Astrocyte of the spinal cord (primary cell): ENCODE measurements around the gene AIF1.
A peak's percentile ranks its signal among the peaks of the same experiment; 100 is the strongest.

ENCODE experiments used
- DNase-seq: peaks from one replicate; pipeline ENCODE4 v3.0.0; 2011; ENCODE audit warnings: low read depth, low spot score
- H3K4me3 ChIP-seq: 2 replicates; pipeline ENCODE4 v1.5.1; 2011; ENCODE audit warnings: low read depth, mild to moderate bottlenecking, low read length, moderate library complexity
- in situ Hi-C: cut with HindIII; loops from 2 replicates; pipeline ENCODE4 v1.10.0; 2017; ENCODE audit warnings: low sequenced_read_pairs
- TF ChIP-seq, protein P1 (sequence below): IDR thresholded peaks from 2 replicates; pipeline ENCODE4 v1.5.1; 2012; ENCODE audit warnings: low read depth, mild to moderate bottlenecking, low read length, inconsistent platforms

AIF1 gene

DNA sequence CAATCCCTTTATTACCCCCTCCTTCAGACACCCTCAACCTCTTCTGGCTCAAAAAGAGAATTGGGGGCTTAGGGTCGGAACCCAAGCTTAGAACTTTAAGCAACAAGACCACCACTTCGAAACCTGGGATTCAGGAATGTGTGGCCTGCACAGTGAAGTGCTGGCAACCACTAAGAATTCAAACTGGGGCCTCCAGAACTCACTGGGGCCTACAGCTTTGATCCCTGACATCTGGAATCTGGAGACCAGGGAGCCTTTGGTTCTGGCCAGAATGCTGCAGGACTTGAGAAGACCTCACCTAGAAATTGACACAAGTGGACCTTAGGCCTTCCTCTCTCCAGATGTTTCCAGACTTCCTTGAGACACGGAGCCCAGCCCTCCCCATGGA lies 37.5 kb upstream of the AIF1 start:
- no peak overlapping the region for H3K4me3 ChIP-seq
- DNase-seq, result no peak
- in situ Hi-C loops, result no loop called here
- TF ChIP-seq, protein P1, sequence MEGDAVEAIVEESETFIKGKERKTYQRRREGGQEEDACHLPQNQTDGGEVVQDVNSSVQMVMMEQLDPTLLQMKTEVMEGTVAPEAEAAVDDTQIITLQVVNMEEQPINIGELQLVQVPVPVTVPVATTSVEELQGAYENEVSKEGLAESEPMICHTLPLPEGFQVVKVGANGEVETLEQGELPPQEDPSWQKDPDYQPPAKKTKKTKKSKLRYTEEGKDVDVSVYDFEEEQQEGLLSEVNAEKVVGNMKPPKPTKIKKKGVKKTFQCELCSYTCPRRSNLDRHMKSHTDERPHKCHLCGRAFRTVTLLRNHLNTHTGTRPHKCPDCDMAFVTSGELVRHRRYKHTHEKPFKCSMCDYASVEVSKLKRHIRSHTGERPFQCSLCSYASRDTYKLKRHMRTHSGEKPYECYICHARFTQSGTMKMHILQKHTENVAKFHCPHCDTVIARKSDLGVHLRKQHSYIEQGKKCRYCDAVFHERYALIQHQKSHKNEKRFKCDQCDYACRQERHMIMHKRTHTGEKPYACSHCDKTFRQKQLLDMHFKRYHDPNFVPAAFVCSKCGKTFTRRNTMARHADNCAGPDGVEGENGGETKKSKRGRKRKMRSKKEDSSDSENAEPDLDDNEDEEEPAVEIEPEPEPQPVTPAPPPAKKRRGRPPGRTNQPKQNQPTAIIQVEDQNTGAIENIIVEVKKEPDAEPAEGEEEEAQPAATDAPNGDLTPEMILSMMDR, result no peak

DNA sequence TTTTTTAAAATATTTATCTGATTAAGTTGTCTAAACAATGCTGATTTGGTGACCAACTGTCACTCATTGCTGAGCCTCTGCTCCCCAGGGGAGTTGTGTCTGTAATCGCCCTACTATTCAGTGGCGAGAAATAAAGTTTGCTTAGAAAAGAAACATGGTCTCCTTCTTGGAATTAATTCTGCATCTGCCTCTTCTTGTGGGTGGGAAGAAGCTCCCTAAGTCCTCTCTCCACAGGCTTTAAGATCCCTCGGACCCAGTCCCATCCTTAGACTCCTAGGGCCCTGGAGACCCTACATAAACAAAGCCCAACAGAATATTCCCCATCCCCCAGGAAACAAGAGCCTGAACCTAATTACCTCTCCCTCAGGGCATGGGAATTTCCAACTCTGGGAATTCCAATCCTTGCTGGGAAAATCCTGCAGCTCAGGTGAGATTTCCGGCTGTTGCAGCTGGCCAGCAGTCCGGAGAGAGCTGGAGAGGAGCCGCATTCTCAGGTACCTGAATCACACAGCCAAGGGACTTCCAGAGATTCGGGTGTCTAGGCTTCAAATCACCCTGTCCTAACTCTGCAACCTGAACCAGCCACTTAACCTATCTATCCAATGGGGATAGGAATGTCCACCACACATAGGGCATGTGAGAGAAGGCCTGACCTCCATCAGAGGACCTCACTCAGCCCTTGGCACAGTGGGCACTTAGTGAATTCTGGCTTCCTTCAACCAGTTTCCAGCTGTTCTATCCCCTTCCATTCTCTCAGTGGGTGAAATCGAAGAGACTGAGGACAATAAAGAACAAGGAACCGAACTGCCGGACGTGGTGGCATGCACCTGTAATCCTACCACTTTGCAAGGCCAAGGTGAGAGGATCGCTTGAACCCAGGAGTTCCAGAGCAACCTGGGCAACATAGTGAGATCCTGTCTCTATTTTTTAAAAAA lies 36.6 kb upstream of the AIF1 start:
- no peak overlapping the region for H3K4me3 ChIP-seq
- no peak for DNase-seq
- TF ChIP-seq, protein P1, result no peak
- in situ Hi-C loops, result no loop called here

DNA sequence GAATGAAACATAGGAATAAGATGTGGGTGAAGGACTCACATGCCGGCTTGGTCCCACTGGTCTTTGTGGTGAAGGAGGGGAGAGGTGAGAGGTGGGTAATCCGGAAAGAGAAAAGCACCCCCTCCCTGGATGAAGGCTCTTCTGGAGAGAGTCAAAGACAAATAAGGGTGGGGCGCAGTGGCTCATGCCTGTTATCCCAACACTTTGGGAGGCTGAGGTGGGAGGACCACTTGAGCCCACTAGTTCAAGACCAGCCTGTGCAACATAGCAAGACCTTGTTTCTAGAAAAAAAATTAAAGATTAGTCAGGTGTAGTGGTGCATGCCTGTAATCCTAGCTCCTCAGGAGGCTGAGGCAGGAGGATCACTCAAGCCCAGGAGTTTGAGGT lies 35.9 kb upstream of the AIF1 start:
- TF ChIP-seq, protein P1, result no peak
- in situ Hi-C loops, result no loop called here
- DNase-seq, result no peak
- no peak overlapping the region for H3K4me3 ChIP-seq

DNA sequence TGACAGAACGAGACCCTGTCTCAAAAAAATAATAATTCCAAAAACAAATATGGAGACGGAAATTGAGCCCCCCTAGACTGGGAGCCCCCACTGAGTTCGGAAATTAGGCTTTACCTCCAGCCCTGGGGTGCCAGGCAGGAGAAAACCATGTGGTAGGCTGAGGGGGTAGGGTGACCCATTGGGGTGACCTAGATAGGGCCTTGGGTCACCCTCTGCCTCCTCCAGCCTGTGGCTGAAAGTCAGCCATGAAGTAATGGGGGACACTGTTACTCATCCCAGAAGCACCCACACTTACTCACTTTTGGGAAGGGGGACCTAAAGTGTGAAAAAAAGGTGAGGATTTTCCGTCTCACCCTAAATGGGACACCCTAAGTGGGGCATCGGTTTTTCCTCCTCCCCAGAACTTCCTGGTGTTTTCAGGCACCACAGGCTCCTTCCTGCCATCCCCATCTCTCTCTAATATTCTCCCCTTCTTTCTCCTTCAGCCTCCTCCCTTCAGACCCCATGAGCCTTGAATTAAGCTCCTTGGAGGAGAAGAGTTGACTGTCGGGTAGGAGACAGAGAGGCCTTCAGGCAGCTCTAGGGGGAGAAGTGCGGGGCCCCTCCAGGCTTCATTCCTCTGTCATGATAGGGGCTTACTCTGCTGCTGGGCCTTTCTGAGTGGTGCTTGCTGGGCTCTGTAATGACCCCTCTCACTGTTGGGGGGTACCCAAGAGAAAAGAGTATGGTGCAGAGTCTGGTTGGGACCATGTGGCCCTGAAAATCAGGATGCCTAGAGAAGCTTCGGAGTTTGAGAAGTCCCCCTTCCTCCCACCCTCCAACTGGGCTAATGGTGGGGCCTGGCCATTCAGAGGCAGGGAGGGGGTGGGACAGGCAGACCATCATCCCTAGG lies 35.2 kb upstream of the AIF1 start:
- H3K4me3 ChIP-seq, result no peak overlapping the region
- in situ Hi-C loops, result no loop called here
- TF ChIP-seq, protein P1, result no peak
- DNase-seq, result no peak

DNA sequence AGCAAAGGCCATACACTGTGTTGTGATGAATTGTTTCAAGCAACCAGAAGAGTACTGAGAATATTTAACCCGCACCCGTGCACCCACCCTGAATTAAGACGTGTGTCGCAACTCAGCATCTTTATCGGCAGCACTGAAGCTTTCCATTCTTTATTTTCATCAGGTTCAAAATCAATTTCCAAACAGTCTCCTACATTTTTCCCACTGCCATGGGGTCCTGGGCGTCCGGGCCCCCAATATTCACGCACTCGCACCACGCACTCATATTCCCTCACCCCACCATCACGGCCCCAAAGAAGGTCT lies 34.6 kb upstream of the AIF1 start:
- in situ Hi-C loops, result no loop called here
- TF ChIP-seq, protein P1, result no peak
- peak overlapping the region; percentile 84 for H3K4me3 ChIP-seq
- no peak for DNase-seq

DNA sequence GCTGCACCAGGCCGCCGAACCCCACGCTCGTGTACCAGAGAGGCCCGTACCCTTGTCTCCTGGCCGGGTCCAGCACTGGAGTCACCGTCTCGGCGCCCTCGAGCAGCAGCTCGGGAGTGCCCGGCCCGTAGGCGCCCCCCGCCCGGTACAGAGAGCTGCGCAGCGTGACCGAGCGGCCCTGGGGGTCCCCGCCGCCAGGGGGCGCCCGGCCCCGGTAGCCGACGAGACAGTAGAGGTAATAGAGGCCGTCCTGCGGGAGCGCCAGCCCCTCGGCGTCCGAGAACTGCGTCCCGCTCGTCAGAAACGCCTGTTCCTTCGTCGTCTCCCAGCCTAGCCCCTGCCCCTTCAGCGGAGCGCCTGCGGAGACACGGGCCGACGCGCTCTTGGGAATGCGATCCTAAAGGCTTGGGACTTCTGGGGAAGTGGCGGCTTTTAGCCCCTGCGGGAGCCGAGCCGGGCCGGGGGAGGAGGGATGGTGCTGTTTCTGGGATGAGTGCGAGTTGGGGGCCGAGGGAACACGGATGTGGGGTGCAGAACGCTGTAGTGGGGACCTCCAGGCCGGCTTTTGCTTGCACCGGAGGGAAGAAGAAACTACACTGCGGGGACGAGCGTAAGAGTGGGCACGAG lies 34.1 kb upstream of the AIF1 start:
- TF ChIP-seq, protein P1, result peak; percentile 86
- peak; percentile 75 for DNase-seq
- H3K4me3 ChIP-seq, result peak overlapping the region; percentile 84
- in situ Hi-C loops, result no loop called here
